Panc1 (cell line): ENCODE data around the gene C10orf105. TPM values are rescaled to one million over a fixed set of nuclear protein-coding genes. Genes with fewer than 3 reads are reported as not detected.

Experiments used
- ATAC-seq: fragments of 200-7000 bp; cut with Tn5 transposase; 2 replicates; pipeline ENCODE4 v1.9.1; 2020; ENCODE audit warnings: mild to moderate bottlenecking, moderate library complexity
- Bru-seq: library from RNA; stranded (reverse); fragments of 400-500 nt; gene quantifications from one replicate; lab custom pipeline; 2021; lab: Mats Ljungman, UMichigan
- BruChase-seq, 2 experiments: library from RNA; stranded (reverse); fragments of 400-500 nt; gene quantifications; one replicate each; lab custom pipeline; 2021; lab: Mats Ljungman, UMichigan
- BruUV-seq: library from RNA; stranded (reverse); fragments of 400-500 nt; replicated peaks from 2 replicates; lab custom pipeline; 2021; lab: Mats Ljungman, UMichigan
- CTCF ChIA-PET: fragments of 300-600 bp; sonication (Branson Sonifier 250); formaldehyde crosslinking; loops from one replicate; lab custom pipeline; 2022; ENCODE audit warnings: antibody characterized with exemption; lab: Charles Lee
- POLR2A ChIA-PET: fragments of 300-600 bp; sonication (Branson Sonifier 250); formaldehyde crosslinking; loops from one replicate; lab custom pipeline; 2022; ENCODE audit warnings: antibody characterized with exemption; lab: Charles Lee
- DNase-seq: peaks from one replicate; pipeline ENCODE4 v3.0.0-alpha.2; 2010; ENCODE audit warnings: low read depth, low spot score
- H3K27ac ChIP-seq: 2 replicates; pipeline ENCODE4 v1.5.1; 2011; ENCODE audit warnings: mild to moderate bottlenecking, low read length, inconsistent platforms
- H3K27me3 ChIP-seq: fragments of 200-500 bp; sonication (Bioruptor generic); 2 replicates; pipeline ENCODE4 v1.6.0; 2014; ENCODE audit warnings: low read length, inconsistent platforms; ENCODE audit not compliant: control insufficient read depth, insufficient read depth
- H3K36me3 ChIP-seq: fragments of 200-500 bp; sonication (Bioruptor generic); 2 replicates; pipeline ENCODE4 v1.5.1; 2014; ENCODE audit warnings: inconsistent platforms, mild to moderate bottlenecking, low read length, moderate library complexity; ENCODE audit not compliant: control insufficient read depth, insufficient read depth
- H3K4me1 ChIP-seq: 2 replicates; pipeline ENCODE4 v1.5.1; 2011; ENCODE audit warnings: inconsistent platforms, mild to moderate bottlenecking, low read length, moderate library complexity; ENCODE audit not compliant: control insufficient read depth, insufficient read depth
- H3K4me3 ChIP-seq, 2 experiments: 2 replicates each; pipeline ENCODE4 v1.5.1; 2011 to 2012; ENCODE audit warnings: low read depth in 2 of 2, low read length in 2 of 2, mild to moderate bottlenecking in 2 of 2, inconsistent platforms in 1 of 2, moderate library complexity in 1 of 2
- H3K9me3 ChIP-seq: fragments of 200-500 bp; sonication (Bioruptor generic); 2 replicates; pipeline ENCODE4 v1.5.1; 2014; ENCODE audit warnings: low read depth, mild to moderate bottlenecking, inconsistent platforms, low read length, moderate library complexity; ENCODE audit not compliant: control insufficient read depth, insufficient read depth
- POLR2AphosphoS5 ChIP-seq: IDR thresholded peaks from 2 replicates; pipeline ENCODE4 v1.6.1; 2012; ENCODE audit warnings: mild to moderate bottlenecking, low read depth, low read length, moderate library complexity
- SIN3A ChIP-seq: IDR thresholded peaks from 2 replicates; pipeline ENCODE4 v1.6.1; 2012; ENCODE audit warnings: low read depth, mild to moderate bottlenecking, low read length, moderate library complexity, borderline replicate concordance; ENCODE audit not compliant: insufficient read depth
- TCF7L2 ChIP-seq: IDR thresholded peaks from 2 replicates; pipeline ENCODE4 v1.6.1; 2011; ENCODE audit warnings: mild to moderate bottlenecking, low read depth, low read length, inconsistent platforms
- in situ Hi-C: cut with HindIII; loops from 2 replicates; pipeline ENCODE4 v1.10.0; 2016; ENCODE audit warnings: low sequenced_read_pairs, low pct_unique_long_range_greater_than_20kb
- intact Hi-C: fragments of 100-400 bp; cut with micrococcal nuclease; formaldehyde crosslinking; loops from one replicate; pipeline ENCODE4 v1.10.0; 2022; ENCODE audit not compliant: unreplicated experiment
- long read RNA-seq: library from polyadenylated mRNA; unstranded; transcript quantifications from one replicate; pipeline ENCODE4 v2.0.0, GENCODE V29; 2021; ENCODE audit not compliant: unreplicated experiment
- polyA plus RNA-seq: library from polyadenylated mRNA; unstranded; fragments of >200 nt; gene quantifications from one replicate; pipeline ENCODE4 v1.2.1, GENCODE V29; 2012; ENCODE audit warnings: missing spikeins; ENCODE audit not compliant: insufficient read length
- total RNA-seq: library from RNA; stranded (reverse); gene quantifications from one replicate; pipeline ENCODE4 v1.2.1, GENCODE V29; 2021; ENCODE audit not compliant: unreplicated experiment
- TF ChIP-seq, protein P1 (sequence below), 2 experiments: IDR thresholded peaks; 2 replicates each; pipeline ENCODE4 v1.6.1; 2011 to 2012; ENCODE audit warnings: low read depth in 2 of 2, control low read depth in 1 of 2, low read length in 1 of 2, mild to moderate bottlenecking in 1 of 2, moderate library complexity in 1 of 2; ENCODE audit not compliant: insufficient read depth in 1 of 2
- TF ChIP-seq, protein P2 (sequence below): fragments of 450-650 bp; IDR thresholded peaks from 2 replicates; pipeline ENCODE4 v1.5.1; 2017; ENCODE audit warnings: mild to moderate bottlenecking

C10orf105 gene, protein sequence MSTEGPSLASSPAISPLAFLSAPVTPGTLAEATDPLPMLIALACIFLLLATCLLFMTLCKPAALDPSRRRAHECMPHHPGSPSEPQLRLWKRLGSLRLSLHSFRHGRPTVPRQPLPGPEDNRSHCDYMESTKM
- not detected for total RNA-seq
- polyA plus RNA-seq = not detected
- percentile 4 among the genes with signal in this experiment for Bru-seq, nascent RNA
- BruChase-seq, experiment 1, labeled RNA remaining after a 2-hour chase = percentile 9 among the genes with signal in this experiment
- percentile 13 among the genes with signal in this experiment for BruChase-seq, experiment 2, labeled RNA remaining after a 6-hour chase
- long read RNA-seq = 0 reads

DNA sequence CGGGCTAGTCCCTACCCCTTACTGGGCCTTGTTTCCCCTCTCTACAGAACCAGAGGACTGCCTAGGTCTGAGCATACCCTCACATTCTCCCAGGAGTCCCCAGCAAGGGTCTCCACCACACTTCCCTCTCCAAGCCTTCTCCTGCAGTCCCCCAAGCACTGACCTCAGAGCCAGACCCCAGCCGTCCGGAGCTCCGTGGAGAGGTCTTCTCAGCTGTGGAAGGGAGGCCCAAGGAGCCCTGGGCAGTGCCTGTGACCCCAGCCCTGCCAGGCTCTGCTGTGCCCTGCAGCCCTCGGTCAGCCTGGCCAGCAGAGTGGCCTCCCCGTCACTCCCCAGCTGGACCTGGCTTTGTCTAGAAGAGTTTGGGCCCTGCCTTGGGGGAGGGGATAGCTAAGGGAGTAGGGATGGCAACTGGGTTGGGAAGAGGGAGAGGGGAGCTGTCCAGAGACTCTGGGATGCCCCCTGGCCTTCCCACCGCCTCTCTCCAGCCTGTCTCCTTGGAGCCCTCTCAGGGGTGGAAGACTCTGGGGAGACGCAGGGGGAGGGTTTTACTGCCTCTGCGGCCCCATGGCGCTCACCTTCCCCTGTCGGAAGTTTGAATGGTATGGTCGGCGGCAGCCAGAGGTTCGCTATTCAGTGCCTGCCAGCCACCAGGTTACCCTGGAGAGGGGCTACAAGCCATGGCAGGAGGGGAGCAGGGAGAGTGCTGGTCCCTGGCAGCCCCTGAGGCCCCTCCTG, at the start of gene C10orf105:
TSS of gene C10orf105 (minus strand) at position 315 of the 738 bp plus-strand sequence. CDS start 3,441 bp downstream, outside the sequence.
- no TSS peak for BruUV-seq
- in situ Hi-C loops = no loop called here
- ATAC-seq (no peak), DNase-seq (no peak)
- intact Hi-C loops = no loop called here
- H3K4me3 ChIP-seq = no peak within 1 kb of the TSS
- no peaks in the 10 kb centered on the region for H3K9me3 ChIP-seq
- H3K27ac ChIP-seq = no peak within 1 kb of the TSS; the same call in 1 of the 2 replicates
- no peaks in the 10 kb centered on the region for H3K4me1 ChIP-seq
- CTCF ChIA-PET = interaction anchor here (0.7 to 1.2 kb wide), 2 partner anchors 23 to 32 kb away, joined by 3 read pairs; no protein-coding TSS in a partner anchor
- POLR2A ChIA-PET = no interaction called here
- H3K27me3 ChIP-seq = no peaks in the 10 kb centered on the region
- TF ChIP-seq, protein P1, sequence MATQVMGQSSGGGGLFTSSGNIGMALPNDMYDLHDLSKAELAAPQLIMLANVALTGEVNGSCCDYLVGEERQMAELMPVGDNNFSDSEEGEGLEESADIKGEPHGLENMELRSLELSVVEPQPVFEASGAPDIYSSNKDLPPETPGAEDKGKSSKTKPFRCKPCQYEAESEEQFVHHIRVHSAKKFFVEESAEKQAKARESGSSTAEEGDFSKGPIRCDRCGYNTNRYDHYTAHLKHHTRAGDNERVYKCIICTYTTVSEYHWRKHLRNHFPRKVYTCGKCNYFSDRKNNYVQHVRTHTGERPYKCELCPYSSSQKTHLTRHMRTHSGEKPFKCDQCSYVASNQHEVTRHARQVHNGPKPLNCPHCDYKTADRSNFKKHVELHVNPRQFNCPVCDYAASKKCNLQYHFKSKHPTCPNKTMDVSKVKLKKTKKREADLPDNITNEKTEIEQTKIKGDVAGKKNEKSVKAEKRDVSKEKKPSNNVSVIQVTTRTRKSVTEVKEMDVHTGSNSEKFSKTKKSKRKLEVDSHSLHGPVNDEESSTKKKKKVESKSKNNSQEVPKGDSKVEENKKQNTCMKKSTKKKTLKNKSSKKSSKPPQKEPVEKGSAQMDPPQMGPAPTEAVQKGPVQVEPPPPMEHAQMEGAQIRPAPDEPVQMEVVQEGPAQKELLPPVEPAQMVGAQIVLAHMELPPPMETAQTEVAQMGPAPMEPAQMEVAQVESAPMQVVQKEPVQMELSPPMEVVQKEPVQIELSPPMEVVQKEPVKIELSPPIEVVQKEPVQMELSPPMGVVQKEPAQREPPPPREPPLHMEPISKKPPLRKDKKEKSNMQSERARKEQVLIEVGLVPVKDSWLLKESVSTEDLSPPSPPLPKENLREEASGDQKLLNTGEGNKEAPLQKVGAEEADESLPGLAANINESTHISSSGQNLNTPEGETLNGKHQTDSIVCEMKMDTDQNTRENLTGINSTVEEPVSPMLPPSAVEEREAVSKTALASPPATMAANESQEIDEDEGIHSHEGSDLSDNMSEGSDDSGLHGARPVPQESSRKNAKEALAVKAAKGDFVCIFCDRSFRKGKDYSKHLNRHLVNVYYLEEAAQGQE (IDR thresholded peaks at IDR 0.05; ENCODE audit: insufficient read depth in 1 of 2, low read depth in 2 of 2, low read length in 1 of 2) = no peak
- TF ChIP-seq POLR2AphosphoS5 = no peak
- TF ChIP-seq, protein P2, sequence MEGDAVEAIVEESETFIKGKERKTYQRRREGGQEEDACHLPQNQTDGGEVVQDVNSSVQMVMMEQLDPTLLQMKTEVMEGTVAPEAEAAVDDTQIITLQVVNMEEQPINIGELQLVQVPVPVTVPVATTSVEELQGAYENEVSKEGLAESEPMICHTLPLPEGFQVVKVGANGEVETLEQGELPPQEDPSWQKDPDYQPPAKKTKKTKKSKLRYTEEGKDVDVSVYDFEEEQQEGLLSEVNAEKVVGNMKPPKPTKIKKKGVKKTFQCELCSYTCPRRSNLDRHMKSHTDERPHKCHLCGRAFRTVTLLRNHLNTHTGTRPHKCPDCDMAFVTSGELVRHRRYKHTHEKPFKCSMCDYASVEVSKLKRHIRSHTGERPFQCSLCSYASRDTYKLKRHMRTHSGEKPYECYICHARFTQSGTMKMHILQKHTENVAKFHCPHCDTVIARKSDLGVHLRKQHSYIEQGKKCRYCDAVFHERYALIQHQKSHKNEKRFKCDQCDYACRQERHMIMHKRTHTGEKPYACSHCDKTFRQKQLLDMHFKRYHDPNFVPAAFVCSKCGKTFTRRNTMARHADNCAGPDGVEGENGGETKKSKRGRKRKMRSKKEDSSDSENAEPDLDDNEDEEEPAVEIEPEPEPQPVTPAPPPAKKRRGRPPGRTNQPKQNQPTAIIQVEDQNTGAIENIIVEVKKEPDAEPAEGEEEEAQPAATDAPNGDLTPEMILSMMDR = no peak
- TF ChIP-seq SIN3A = no peak
- no peak for TF ChIP-seq TCF7L2
- no peaks in the 10 kb centered on the region for H3K36me3 ChIP-seq

DNA sequence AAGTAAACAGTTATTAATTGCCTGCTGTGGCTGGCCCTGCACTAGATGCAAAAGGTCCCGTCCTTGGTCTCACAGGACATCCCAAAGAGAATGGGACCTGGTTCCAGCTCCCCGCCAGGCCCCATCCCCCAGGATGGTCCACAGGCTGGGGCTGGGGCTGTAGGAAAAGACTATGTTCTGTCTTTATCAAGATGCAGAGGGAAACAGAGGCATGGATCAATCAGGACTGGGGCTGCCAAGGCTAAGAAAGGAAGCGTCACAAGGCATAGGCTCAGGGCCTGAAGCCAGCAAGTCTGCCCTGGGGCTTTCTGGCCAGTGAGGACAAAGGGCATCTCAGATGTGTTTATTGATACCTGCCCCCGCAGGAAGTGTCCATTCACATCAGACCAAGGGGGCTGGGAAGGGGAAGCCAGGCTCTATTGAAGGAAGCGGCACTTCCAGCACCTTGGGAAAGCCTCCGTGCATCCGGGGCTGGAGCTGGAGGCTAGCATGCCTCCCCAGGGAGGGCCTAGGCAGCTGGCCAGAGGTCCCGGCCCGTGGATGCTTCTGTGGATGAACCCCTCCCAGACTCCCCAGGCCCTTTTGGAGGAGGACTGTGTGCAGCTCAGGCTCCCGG, 48.0 kb upstream of the C10orf105 start:
- no peaks in the 10 kb centered on the region for H3K9me3 ChIP-seq
- in situ Hi-C loops (no loop called here), intact Hi-C loops (no loop called here)
- DNase-seq = no peak
- peak overlapping the region in 1 of 2 experiments; percentile 19; a peak in 1 of 4 replicates for H3K4me3 ChIP-seq
- ChIA-PET CTCF (interaction anchor here (1.4 kb wide), 1 partner anchor 44 kb away, joined by 3 read pairs; no protein-coding TSS in a partner anchor), POLR2A (interaction anchor here (0.6 to 0.7 kb wide), 3 partner anchors 12 to 86 kb away, joined by 3 read pairs; no protein-coding TSS in a partner anchor)
- H3K36me3 ChIP-seq = no peaks in the 10 kb centered on the region
- peak overlapping the region; percentile 92 for H3K27ac ChIP-seq
- BruUV-seq = no TSS peak
- H3K4me1 ChIP-seq = peaks cover 83% of the 10 kb centered on the region
- peak; percentile 52 for ATAC-seq
- no peaks in the 10 kb centered on the region for H3K27me3 ChIP-seq
- TF ChIP-seq, protein P1 (IDR thresholded peaks at IDR 0.05; ENCODE audit: insufficient read depth in 1 of 2, low read depth in 2 of 2, low read length in 1 of 2) = no peak
- TF ChIP-seq TCF7L2 = peak; percentile 75
- TF ChIP-seq SIN3A = no peak
- TF ChIP-seq, protein P2 = no peak
- TF ChIP-seq POLR2AphosphoS5 = no peak
